A673 (cell line): ENCODE data around the gene CLDN24. TPM values are rescaled to one million over a fixed set of nuclear protein-coding genes. Genes with fewer than 3 reads are reported as not detected.

Experiments
- BruUV-seq: library from RNA; stranded (reverse); fragments of 400-500 nt; replicated peaks from 2 replicates; lab custom pipeline; 2021; lab: Mats Ljungman, UMichigan
- CTCF ChIA-PET: fragments of 300-600 bp; sonication (Branson Sonifier 250); formaldehyde crosslinking; loops from one replicate; lab custom pipeline; 2022; ENCODE audit warnings: antibody characterized with exemption; lab: Charles Lee
- POLR2A ChIA-PET: fragments of 300-600 bp; sonication (Branson Sonifier 250); formaldehyde crosslinking; loops from one replicate; lab custom pipeline; 2022; ENCODE audit warnings: antibody characterized with exemption; ENCODE audit not compliant: low non-redundant PET; lab: Charles Lee
- DNase-seq: peaks from one replicate; pipeline ENCODE4 v3.0.0-alpha.2; 2015; ENCODE audit warnings: low spot score
- H3K27ac ChIP-seq: fragments of 200-600 bp; sonication (generic); 2 replicates; pipeline ENCODE4 v1.5.1; 2016; ENCODE audit warnings: mixed run types, low read depth, mild to moderate bottlenecking, mixed read lengths, antibody characterized with exemption, low read length; ENCODE audit not compliant: poor library complexity, severe bottlenecking
- H3K27me3 ChIP-seq: fragments of 200-600 bp; sonication (generic); replicated peaks from 2 replicates; pipeline ENCODE4 v1.6.1; 2017; ENCODE audit warnings: mixed run types, low read depth, mild to moderate bottlenecking, mixed read lengths, antibody characterized with exemption, low read length; ENCODE audit not compliant: insufficient read depth, poor library complexity
- H3K36me3 ChIP-seq: fragments of 200-600 bp; sonication (generic); 2 replicates; pipeline ENCODE4 v1.6.1; 2016; ENCODE audit warnings: mixed run types, mild to moderate bottlenecking, mixed read lengths, antibody characterized with exemption, low read length; ENCODE audit not compliant: insufficient read depth, poor library complexity, severe bottlenecking
- H3K4me1 ChIP-seq: fragments of 200-600 bp; sonication (generic); 2 replicates; pipeline ENCODE4 v1.6.1; 2017; ENCODE audit warnings: mixed run types, mild to moderate bottlenecking, mixed read lengths, antibody characterized with exemption, low read length; ENCODE audit not compliant: insufficient read depth, poor library complexity, severe bottlenecking
- H3K4me3 ChIP-seq: fragments of 200-600 bp; sonication (generic); 2 replicates; pipeline ENCODE4 v1.5.1; 2016; ENCODE audit warnings: low read depth, mixed run types, mild to moderate bottlenecking, mixed read lengths, low read length; ENCODE audit not compliant: poor library complexity, severe bottlenecking
- H3K9me3 ChIP-seq: fragments of 200-600 bp; sonication (generic); 2 replicates; pipeline ENCODE4 v1.6.1; 2016; ENCODE audit warnings: mixed run types, low read depth, mild to moderate bottlenecking, mixed read lengths, antibody characterized with exemption, low read length; ENCODE audit not compliant: poor library complexity, severe bottlenecking
- EZH2 ChIP-seq: fragments of 200-600 bp; sonication (generic); IDR thresholded peaks from 2 replicates; pipeline ENCODE4 v1.6.1; 2017; ENCODE audit warnings: borderline replicate concordance, low read depth, mild to moderate bottlenecking, mixed read lengths, antibody characterized with exemption, low read length; ENCODE audit not compliant: poor library complexity, severe bottlenecking
- intact Hi-C: fragments of 100-400 bp; cut with micrococcal nuclease; formaldehyde crosslinking; loops from one replicate; pipeline ENCODE4 v1.10.0; 2022; ENCODE audit not compliant: unreplicated experiment
- total RNA-seq: library from RNA; stranded (reverse); gene quantifications from 2 replicates; pipeline ENCODE4 v1.2.3, GENCODE V29; 2021
- TF ChIP-seq, protein P1 (sequence below): fragments of 300-800, 200-600 bp; sonication (generic); conservative IDR thresholded peaks from 2 replicates; pipeline ENCODE4 v1.5.1; 2017; ENCODE audit warnings: low read depth, mild to moderate bottlenecking, antibody characterized with exemption, low read length, moderate library complexity, mixed read lengths

CLDN24 gene
- total RNA-seq, 1 experiment from 2014 or later, result not detected

DNA sequence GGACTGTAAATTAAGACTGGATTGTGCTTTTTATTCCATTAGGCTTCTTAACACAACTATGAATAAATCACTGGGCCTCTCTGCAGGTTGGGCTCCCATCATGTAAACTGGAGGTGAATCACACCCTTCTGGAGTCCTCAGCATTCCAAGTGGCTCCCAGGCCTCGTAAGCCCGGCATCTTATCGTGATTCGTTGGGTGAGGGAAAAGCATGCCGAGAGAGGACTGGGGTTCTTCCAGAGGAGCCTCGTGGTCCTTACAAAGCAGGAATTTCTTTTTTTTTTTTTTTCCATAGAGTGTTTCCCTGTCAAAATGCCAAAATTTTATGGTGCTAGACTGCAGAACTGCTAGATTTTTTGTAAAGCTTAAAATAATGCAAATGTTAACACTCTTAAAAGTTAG lies 22.2 kb downstream of the CLDN24 start:
- intact Hi-C loops, result no loop called here

DNA sequence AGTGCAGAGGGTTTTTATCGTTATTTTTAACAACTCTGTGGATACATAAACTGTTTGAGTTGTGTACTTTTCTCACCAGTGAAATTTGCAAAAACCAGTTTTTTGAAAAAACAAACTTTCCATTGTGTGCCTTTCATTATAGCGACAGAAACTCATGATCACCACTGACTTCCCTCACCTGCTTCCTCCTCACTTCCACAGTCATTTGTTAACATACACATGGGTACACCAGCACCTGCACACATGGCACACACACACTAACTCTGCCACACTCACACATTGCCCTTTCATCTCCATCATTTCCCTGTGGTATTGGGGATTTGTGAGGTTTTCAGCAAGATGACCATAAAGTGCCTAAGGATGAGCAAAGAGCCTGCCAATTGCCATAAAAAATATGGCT lies 22.8 kb downstream of the CLDN24 start:
- BruUV-seq, result no TSS peak
- ChIA-PET CTCF (no interaction called here), POLR2A (no interaction called here)

More for the DNA sequence above, 22.2 kb downstream of the CLDN24 start:
- CTCF ChIA-PET, result interaction anchor here (0.6 kb wide), 1 partner anchor 263 kb away, joined by 3 read pairs; no protein-coding TSS in a partner anchor
- no TSS peak for BruUV-seq
- TF ChIP-seq EZH2, result no peak
- TF ChIP-seq, protein P1, sequence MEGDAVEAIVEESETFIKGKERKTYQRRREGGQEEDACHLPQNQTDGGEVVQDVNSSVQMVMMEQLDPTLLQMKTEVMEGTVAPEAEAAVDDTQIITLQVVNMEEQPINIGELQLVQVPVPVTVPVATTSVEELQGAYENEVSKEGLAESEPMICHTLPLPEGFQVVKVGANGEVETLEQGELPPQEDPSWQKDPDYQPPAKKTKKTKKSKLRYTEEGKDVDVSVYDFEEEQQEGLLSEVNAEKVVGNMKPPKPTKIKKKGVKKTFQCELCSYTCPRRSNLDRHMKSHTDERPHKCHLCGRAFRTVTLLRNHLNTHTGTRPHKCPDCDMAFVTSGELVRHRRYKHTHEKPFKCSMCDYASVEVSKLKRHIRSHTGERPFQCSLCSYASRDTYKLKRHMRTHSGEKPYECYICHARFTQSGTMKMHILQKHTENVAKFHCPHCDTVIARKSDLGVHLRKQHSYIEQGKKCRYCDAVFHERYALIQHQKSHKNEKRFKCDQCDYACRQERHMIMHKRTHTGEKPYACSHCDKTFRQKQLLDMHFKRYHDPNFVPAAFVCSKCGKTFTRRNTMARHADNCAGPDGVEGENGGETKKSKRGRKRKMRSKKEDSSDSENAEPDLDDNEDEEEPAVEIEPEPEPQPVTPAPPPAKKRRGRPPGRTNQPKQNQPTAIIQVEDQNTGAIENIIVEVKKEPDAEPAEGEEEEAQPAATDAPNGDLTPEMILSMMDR, result no peak
- Histone ChIP-seq H3K36me3 (peaks cover 18% of the 10 kb centered on the region), H3K4me1 (no peaks in the 10 kb centered on the region), H3K4me3 (no peak overlapping the region), H3K9me3 (no peaks in the 10 kb centered on the region), H3K27me3 (no peaks in the 10 kb centered on the region), H3K27ac (no peak overlapping the region)
- POLR2A ChIA-PET, result no interaction called here
- DNase-seq, result no peak

DNA sequence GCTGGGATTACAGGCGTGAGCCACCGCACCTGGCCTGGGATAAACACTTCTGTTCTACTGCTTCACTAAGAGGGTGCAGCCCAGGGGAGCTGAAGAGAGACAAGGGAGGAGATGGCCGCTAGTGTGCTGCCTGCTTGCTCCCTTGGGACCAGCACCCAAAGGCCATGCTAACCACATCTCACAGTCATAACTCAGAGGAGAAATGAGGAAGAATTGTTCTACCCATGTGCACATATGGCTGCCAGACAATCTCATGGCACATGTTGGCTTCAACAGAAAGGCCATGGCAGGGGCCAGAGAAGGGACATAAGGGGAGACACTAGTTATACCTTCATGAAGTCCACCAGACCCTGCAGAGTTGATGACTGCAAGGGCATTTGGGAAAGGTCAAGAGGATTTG lies 24.6 kb downstream of the CLDN24 start:
- intact Hi-C loops, result no loop called here
- Histone ChIP-seq H3K4me3 (no peak overlapping the region), H3K4me1 (no peaks in the 10 kb centered on the region), H3K27me3 (no peaks in the 10 kb centered on the region), H3K27ac (no peak overlapping the region), H3K36me3 (peaks cover 24% of the 10 kb centered on the region), H3K9me3 (no peaks in the 10 kb centered on the region)
- ChIA-PET CTCF (no interaction called here), POLR2A (interaction anchor here (0.5 kb wide), 1 partner anchor 112 kb away, joined by 3 read pairs; no protein-coding TSS in a partner anchor)
- TF ChIP-seq, protein P1, result no peak
- no peak for TF ChIP-seq EZH2
- DNase-seq, result no peak
- BruUV-seq, result no TSS peak

More for the DNA sequence above, 22.8 kb downstream of the CLDN24 start:
- Histone ChIP-seq H3K36me3 (peaks cover 25% of the 10 kb centered on the region), H3K4me1 (no peaks in the 10 kb centered on the region), H3K27me3 (no peaks in the 10 kb centered on the region), H3K9me3 (no peaks in the 10 kb centered on the region), H3K4me3 (no peak overlapping the region), H3K27ac (no peak overlapping the region)
- no peak for TF ChIP-seq EZH2
- TF ChIP-seq, protein P1, result no peak
- DNase-seq, result no peak
- intact Hi-C loops, result no loop called here
